H9 (cell line): ENCODE measurements around the gene ANK3. TPM values are rescaled to one million over a fixed set of nuclear protein-coding genes. Genes with fewer than 3 reads are reported as not detected.

ENCODE experiments used
- DNase-seq: peaks from one replicate; pipeline ENCODE4 v3.0.0-alpha.2; 2017
- H2AFZ ChIP-seq: one replicate; pipeline ENCODE4 v1.6.1; 2013; ENCODE audit warnings: mild to moderate bottlenecking, low read length, control low read depth, moderate library complexity
- H2AK5ac ChIP-seq: 2 replicates; pipeline ENCODE4 v1.6.1; 2013; ENCODE audit warnings: low read length, control low read depth, mixed read lengths; ENCODE audit not compliant: insufficient read length
- H2BK120ac ChIP-seq: one replicate; pipeline ENCODE4 v1.6.1; 2013; ENCODE audit warnings: low read depth, mild to moderate bottlenecking, low read length, control low read depth, inconsistent platforms; ENCODE audit not compliant: poor library complexity, severe bottlenecking
- H2BK12ac ChIP-seq: 2 replicates; pipeline ENCODE4 v1.6.1; 2013; ENCODE audit warnings: low read length, control low read depth, mixed read lengths, low read depth; ENCODE audit not compliant: insufficient read length
- H2BK15ac ChIP-seq: 2 replicates; pipeline ENCODE4 v1.6.1; 2013; ENCODE audit warnings: low read depth, low read length, control low read depth
- H2BK20ac ChIP-seq: one replicate; pipeline ENCODE4 v1.6.1; 2013; ENCODE audit warnings: low read depth, mild to moderate bottlenecking, low read length, control low read depth, inconsistent platforms; ENCODE audit not compliant: poor library complexity, severe bottlenecking
- H2BK5ac ChIP-seq: 2 replicates; pipeline ENCODE4 v1.6.1; 2013; ENCODE audit warnings: low read length, control low read depth, mixed read lengths; ENCODE audit not compliant: insufficient read length
- H3K14ac ChIP-seq: 2 replicates; pipeline ENCODE4 v1.6.1; 2013; ENCODE audit warnings: low read length, control low read depth; ENCODE audit not compliant: insufficient read depth
- H3K18ac ChIP-seq: 2 replicates; pipeline ENCODE4 v1.6.1; 2013; ENCODE audit warnings: low read depth, mild to moderate bottlenecking, mixed read lengths, low read length, control low read depth; ENCODE audit not compliant: insufficient read length
- H3K23ac ChIP-seq: 2 replicates; pipeline ENCODE4 v1.6.1; 2013; ENCODE audit warnings: low read length, control low read depth, mixed read lengths, low read depth; ENCODE audit not compliant: insufficient read length
- H3K23me2 ChIP-seq: 2 replicates; pipeline ENCODE4 v1.6.1; 2013; ENCODE audit warnings: low read depth, mild to moderate bottlenecking, mixed read lengths, low read length, control low read depth; ENCODE audit not compliant: insufficient read length, poor library complexity, severe bottlenecking
- H3K27ac ChIP-seq: 2 replicates; pipeline ENCODE4 v1.5.1; 2013; ENCODE audit warnings: low read length, control low read depth, mixed read lengths, low read depth; ENCODE audit not compliant: insufficient read length
- H3K27me3 ChIP-seq: 2 replicates; pipeline ENCODE4 v1.6.1; 2013; ENCODE audit warnings: low read length, control low read depth, inconsistent platforms; ENCODE audit not compliant: insufficient read depth
- H3K4ac ChIP-seq: 2 replicates; pipeline ENCODE4 v1.6.1; 2013; ENCODE audit warnings: low read depth, mild to moderate bottlenecking, control low read depth, inconsistent platforms, low read length, moderate library complexity
- H3K4me1 ChIP-seq: 2 replicates; pipeline ENCODE4 v1.6.1; 2013; ENCODE audit warnings: low read length, control low read depth, inconsistent platforms; ENCODE audit not compliant: insufficient read depth
- H3K4me2 ChIP-seq: 2 replicates; pipeline ENCODE4 v1.6.1; 2013; ENCODE audit warnings: low read length, control low read depth, mixed read lengths; ENCODE audit not compliant: insufficient read length, insufficient read depth
- H3K56ac ChIP-seq: 2 replicates; pipeline ENCODE4 v1.6.1; 2013; ENCODE audit warnings: low read depth, mild to moderate bottlenecking, mixed read lengths, low read length, control low read depth; ENCODE audit not compliant: insufficient read length
- H3K79me1 ChIP-seq: 2 replicates; pipeline ENCODE4 v1.6.1; 2013; ENCODE audit warnings: low read depth, mild to moderate bottlenecking, moderate library complexity, low read length, control low read depth, inconsistent platforms; ENCODE audit not compliant: insufficient read depth, poor library complexity, severe bottlenecking
- H3K79me2 ChIP-seq: 2 replicates; pipeline ENCODE4 v1.6.1; 2013; ENCODE audit warnings: low read length, control low read depth, inconsistent platforms; ENCODE audit not compliant: insufficient read depth
- H3K9ac ChIP-seq: 2 replicates; pipeline ENCODE4 v1.6.1; 2013; ENCODE audit warnings: low read length, control low read depth, mixed read lengths; ENCODE audit not compliant: insufficient read length; ENCODE audit errors: extremely low read depth
- H3K9me3 ChIP-seq: one replicate; pipeline ENCODE4 v1.6.1; 2013; ENCODE audit warnings: low read depth, low read length, inconsistent platforms; ENCODE audit not compliant: control insufficient read depth
- H3T11ph ChIP-seq: one replicate; pipeline ENCODE4 v1.6.1; 2013; ENCODE audit warnings: mild to moderate bottlenecking, low read length, control low read depth, inconsistent platforms
- H4K20me1 ChIP-seq: one replicate; pipeline ENCODE4 v1.6.1; 2013; ENCODE audit not compliant: control insufficient read depth, insufficient read length, insufficient read depth
- H4K5ac ChIP-seq: 2 replicates; pipeline ENCODE4 v1.6.1; 2013; ENCODE audit warnings: low read depth, mild to moderate bottlenecking, mixed read lengths, low read length, control low read depth; ENCODE audit not compliant: insufficient read length
- H4K8ac ChIP-seq: replicated peaks from 2 replicates; pipeline ENCODE4 v1.6.1; 2013; ENCODE audit warnings: low read length, control low read depth, mixed read lengths, low read depth; ENCODE audit not compliant: insufficient read length
- H4K91ac ChIP-seq: 2 replicates; pipeline ENCODE4 v1.6.1; 2013; ENCODE audit warnings: low read depth, mild to moderate bottlenecking, moderate library complexity, mixed read lengths, low read length, control low read depth; ENCODE audit not compliant: insufficient read length
- H3K27ac Mint-ChIP-seq, 3 experiments: 2 replicates in 2 of 3; 3 replicates in 1 of 3; pipeline ENCODE4 v1.8.0; 2020 to 2021; ENCODE audit warnings: mixed read lengths in 3 of 3, mild to moderate bottlenecking in 1 of 3, moderate library complexity in 1 of 3
- H3K27me3 Mint-ChIP-seq: 2 replicates; pipeline ENCODE4 v1.8.0; 2021; ENCODE audit warnings: low read depth, mild to moderate bottlenecking, moderate library complexity, mixed read lengths
- H3K36me3 Mint-ChIP-seq, 3 experiments: 2 replicates in 2 of 3; 3 replicates in 1 of 3; pipeline ENCODE4 v1.8.0; 2020 to 2021; ENCODE audit warnings: low read depth in 3 of 3, mixed read lengths in 3 of 3; ENCODE audit not compliant: insufficient read depth in 1 of 3
- H3K4me1 Mint-ChIP-seq, 2 experiments: 2 replicates each; pipeline ENCODE4 v1.8.0; 2020; ENCODE audit warnings: mixed read lengths in 2 of 2
- H3K4me3 Mint-ChIP-seq, 2 experiments: 2 replicates in 1 of 2; 3 replicates in 1 of 2; pipeline ENCODE4 v1.8.0; 2020 to 2021; ENCODE audit warnings: mild to moderate bottlenecking in 2 of 2, mixed read lengths in 2 of 2, moderate library complexity in 1 of 2
- H3K9me3 Mint-ChIP-seq, 2 experiments: 2 replicates in 1 of 2; 3 replicates in 1 of 2; pipeline ENCODE4 v1.8.0; 2020; ENCODE audit warnings: mild to moderate bottlenecking in 2 of 2, mixed read lengths in 2 of 2, moderate library complexity in 1 of 2
- CTCF ChIP-seq: fragments of 200-600 bp; sonication (generic); conservative IDR thresholded peaks from 3 replicates; pipeline ENCODE4 v1.8.0; 2021; ENCODE audit warnings: antibody characterized with exemption, mild to moderate bottlenecking
- WGBS: extraction: QIAGEN DNeasy Blood & Tissue Kit; methylation state at CpG from one replicate; pipeline ENCODE4 v1.1.7; 2013; ENCODE audit warnings: missing lambda C conversion rate, low lambda C conversion rate, mixed read lengths; ENCODE audit not compliant: insufficient read length; ENCODE audit errors: extremely low coverage; 5-methylcytosine and 5-hydroxymethylcytosine counted together
- total RNA-seq: library from RNA; stranded (reverse); gene quantifications from 2 replicates; pipeline ENCODE4 v1.2.1, GENCODE V29; 2021

The ANK3 gene
- total RNA-seq, 1 experiment from 2014 or later, result 59.6 TPM

- Histone ChIP-seq H3K18ac (no peak overlapping the region), H2BK12ac (no peak overlapping the region), H3K9me3 (no peaks in the 10 kb centered on the region), H3K14ac (no peak overlapping the region), H3K79me1 (no peaks in the 10 kb centered on the region), H3K4me1 (peaks cover 2% of the 10 kb centered on the region; the same call in 1 of the 2 replicates), H3K56ac (no peak overlapping the region), H2BK20ac (no peak overlapping the region), H2BK15ac (no peak overlapping the region), H4K20me1 (no peaks in the 10 kb centered on the region), H3K79me2 (no peaks in the 10 kb centered on the region), H2AFZ (no peak overlapping the region), H3K9ac (no peak overlapping the region), H4K91ac (no peak overlapping the region), H3K23me2 (no peaks in the 10 kb centered on the region), H3T11ph (no peak overlapping the region), H3K27me3 (no peaks in the 10 kb centered on the region), H2BK5ac (no peak overlapping the region), H3K4ac (no peak overlapping the region), H2AK5ac (no peak overlapping the region), H4K8ac (no peak overlapping the region), H3K4me2 (no peak overlapping the region), H2BK120ac (no peak overlapping the region), H4K5ac (no peak overlapping the region), H3K27ac (no peak overlapping the region), H3K23ac (no peak overlapping the region)
- Mint-ChIP-seq H3K27me3 (no peaks in the 10 kb centered on the region), H3K27ac (no peak overlapping the region), H3K36me3 (peaks cover 0 to 5% (median 0%) of the 10 kb centered on the region in 3 experiments; a peak in 2 of 7 replicates), H3K4me3 (no peak overlapping the region), H3K9me3 (no peaks in the 10 kb centered on the region), H3K4me1 (peaks cover 16 to 18% of the 10 kb centered on the region in 2 experiments)
- no CpG with 5 or more reads among the region's 3 CpGs for WGBS
- no peak for DNase-seq
- TF ChIP-seq CTCF, result no peak
Observed at GRCh38 chr10:60262647-60263126, 127.0 kb downstream of the ANK3 start.
